IMR-90 (cell line): Measurements from ENCODE around the gene ZXDC. TPM values are rescaled to one million over a fixed set of nuclear protein-coding genes. Genes with fewer than 3 reads are reported as not detected.

Experiments
- ATAC-seq: fragments of 200-7000 bp; cut with Tn5 transposase; 2 replicates; pipeline ENCODE4 v1.9.1; 2020; ENCODE audit warnings: low read depth, mild to moderate bottlenecking, moderate library complexity
- BruUV-seq: library from RNA; stranded (reverse); fragments of 400-500 nt; replicated peaks from 2 replicates; lab custom pipeline; 2021; lab: Mats Ljungman, UMichigan
- CTCF ChIA-PET: fragments of 300-600 bp; formaldehyde crosslinking; extraction: SDS; loops from one replicate; lab custom pipeline; 2021; ENCODE audit warnings: antibody characterized with exemption; lab: Yijun Ruan, JAX
- POLR2A ChIA-PET: fragments of 300-600 bp; sonication (Branson Sonifier 250); formaldehyde crosslinking; loops from one replicate; lab custom pipeline; 2022; ENCODE audit warnings: antibody characterized with exemption; ENCODE audit not compliant: unreplicated experiment; lab: Charles Lee
- DNase-seq: peaks from one replicate; pipeline ENCODE4 v3.0.0; 2013
- H2AFZ ChIP-seq: replicated peaks from 2 replicates; pipeline ENCODE3; 2013; ENCODE audit warnings: low read length, mild to moderate bottlenecking; ENCODE audit not compliant: poor library complexity
- H2AK5ac ChIP-seq: 2 replicates; pipeline ENCODE4 v1.6.1; 2013; ENCODE audit warnings: low read depth, low read length, inconsistent platforms
- H2AK9ac ChIP-seq: replicated peaks from 2 replicates; pipeline ENCODE3; 2013; ENCODE audit warnings: mild to moderate bottlenecking, low read depth, low read length, moderate library complexity; ENCODE audit not compliant: poor library complexity
- H2BK120ac ChIP-seq: 2 replicates; pipeline ENCODE4 v1.6.1; 2013; ENCODE audit warnings: low read depth, low read length, inconsistent platforms
- H2BK15ac ChIP-seq: 3 replicates; pipeline ENCODE4 v1.6.1; 2013; ENCODE audit warnings: low read depth, low read length, inconsistent platforms
- H2BK20ac ChIP-seq: 2 replicates; pipeline ENCODE4 v1.6.1; 2013; ENCODE audit warnings: low read depth, mild to moderate bottlenecking, inconsistent platforms, low read length, moderate library complexity
- H2BK5ac ChIP-seq: 2 replicates; pipeline ENCODE4 v1.6.1; 2013; ENCODE audit warnings: mild to moderate bottlenecking, low read depth, low read length, inconsistent platforms; ENCODE audit not compliant: poor library complexity, severe bottlenecking
- H3K14ac ChIP-seq: replicated peaks from 2 replicates; pipeline ENCODE4 v1.6.1; 2013; ENCODE audit warnings: low read depth, low read length, inconsistent platforms
- H3K18ac ChIP-seq: 2 replicates; pipeline ENCODE4 v1.6.1; 2013; ENCODE audit warnings: low read depth, low read length, control low read depth
- H3K23ac ChIP-seq: 2 replicates; pipeline ENCODE4 v1.6.1; 2013; ENCODE audit warnings: low read depth, low read length, inconsistent platforms
- H3K27ac ChIP-seq: 2 replicates; pipeline ENCODE4 v1.5.1; 2013; ENCODE audit warnings: mild to moderate bottlenecking, control low read depth, low read length; ENCODE audit not compliant: insufficient read depth
- H3K27me3 ChIP-seq: 2 replicates; pipeline ENCODE4 v1.6.1; 2013; ENCODE audit warnings: low read length; ENCODE audit not compliant: control insufficient read depth, insufficient read depth
- H3K36me3 ChIP-seq: 2 replicates; pipeline ENCODE4 v1.6.1; 2013; ENCODE audit warnings: low read length, mixed read lengths; ENCODE audit not compliant: control insufficient read depth, insufficient read depth
- H3K4ac ChIP-seq: 2 replicates; pipeline ENCODE4 v1.6.1; 2013; ENCODE audit warnings: low read depth, low read length, inconsistent platforms
- H3K4me1 ChIP-seq: 2 replicates; pipeline ENCODE4 v1.6.1; 2013; ENCODE audit warnings: low read length, mixed read lengths; ENCODE audit not compliant: control insufficient read depth, insufficient read depth
- H3K4me2 ChIP-seq: 2 replicates; pipeline ENCODE4 v1.6.1; 2013; ENCODE audit warnings: low read depth, mild to moderate bottlenecking, control low read depth, low read length, moderate library complexity
- H3K4me3 ChIP-seq: 2 replicates; pipeline ENCODE4 v1.5.1; 2013; ENCODE audit warnings: low read depth, mild to moderate bottlenecking, control low read depth, low read length, moderate library complexity; ENCODE audit not compliant: insufficient read depth
- H3K56ac ChIP-seq: 2 replicates; pipeline ENCODE4 v1.6.1; 2013; ENCODE audit warnings: low read length, inconsistent platforms; ENCODE audit not compliant: insufficient read depth; ENCODE audit errors: extremely low read depth
- H3K79me1 ChIP-seq, 2 experiments: 2 replicates each; pipeline ENCODE4 v1.6.1; 2013; ENCODE audit warnings: low read length in 2 of 2, inconsistent platforms in 1 of 2, low read depth in 1 of 2
- H3K9ac ChIP-seq: 2 replicates; pipeline ENCODE4 v1.6.1; 2013; ENCODE audit warnings: low read depth, low read length, control low read depth
- H3K9me1 ChIP-seq: 2 replicates; pipeline ENCODE4 v1.6.1; 2013; ENCODE audit warnings: low read length, inconsistent platforms; ENCODE audit not compliant: insufficient read depth
- H3K9me3 ChIP-seq: 2 replicates; pipeline ENCODE4 v1.6.1; 2013; ENCODE audit warnings: low read length; ENCODE audit not compliant: control insufficient read depth, insufficient read depth
- H4K20me1 ChIP-seq: 2 replicates; pipeline ENCODE4 v1.6.1; 2013; ENCODE audit warnings: low read length, inconsistent platforms; ENCODE audit not compliant: insufficient read depth
- H4K5ac ChIP-seq: 2 replicates; pipeline ENCODE4 v1.6.1; 2013; ENCODE audit warnings: mild to moderate bottlenecking, low read depth, low read length, control low read depth
- H4K8ac ChIP-seq, 2 experiments: 2 replicates each; pipeline ENCODE4 v1.6.1; 2013; ENCODE audit warnings: low read depth in 2 of 2, low read length in 2 of 2, control low read depth in 1 of 2, inconsistent platforms in 1 of 2
- H4K91ac ChIP-seq: 2 replicates; pipeline ENCODE4 v1.6.1; 2013; ENCODE audit warnings: low read depth, low read length, inconsistent platforms; ENCODE audit not compliant: insufficient read depth
- BHLHE40 ChIP-seq: fragments of 150-350 bp; IDR thresholded peaks from 2 replicates; pipeline ENCODE4 v1.6.1; 2016; ENCODE audit warnings: mild to moderate bottlenecking, low read depth, low read length
- CTCF ChIP-seq: conservative IDR thresholded peaks from 2 replicates; pipeline ENCODE4 v1.5.1; 2012; ENCODE audit warnings: mild to moderate bottlenecking, low read depth, low read length, improper control_type of control experiment
- ELK1 ChIP-seq: fragments of 150-350 bp; IDR thresholded peaks from 2 replicates; pipeline ENCODE4 v1.6.1; 2016; ENCODE audit warnings: low read depth, mild to moderate bottlenecking, low read length, moderate library complexity, borderline replicate concordance
- MAFK ChIP-seq: IDR thresholded peaks from 2 replicates; pipeline ENCODE4 v1.6.1; 2012; ENCODE audit warnings: low read depth, low read length, improper control_type of control experiment
- MXI1 ChIP-seq: IDR thresholded peaks from 2 replicates; pipeline ENCODE4 v1.6.1; 2012; ENCODE audit warnings: low read depth, mild to moderate bottlenecking, low read length, moderate library complexity, borderline replicate concordance
- NFE2L2 ChIP-seq: fragments of 150-350 bp; IDR thresholded peaks from 2 replicates; pipeline ENCODE4 v1.6.1; 2016; ENCODE audit warnings: low read depth, mild to moderate bottlenecking, low read length
- RFX5 ChIP-seq: IDR thresholded peaks from 2 replicates; pipeline ENCODE4 v1.8.0; 2012; ENCODE audit warnings: low read depth, mild to moderate bottlenecking, low read length, moderate library complexity
- WGBS, 2 experiments: methylation state at CpG; one replicate each; pipeline versions ENCODE4 v1.1.5 to v1.1.7; 2013; ENCODE audit warnings: missing lambda C conversion rate in 2 of 2; ENCODE audit not compliant: insufficient read length in 1 of 2; ENCODE audit errors: extremely low coverage in 2 of 2; 5-methylcytosine and 5-hydroxymethylcytosine counted together
- dilution Hi-C: fragments of 300-500 bp; cut with HindIII; formaldehyde crosslinking; loops from one replicate; pipeline ENCODE4 v1.14.3; 2018; ENCODE audit warnings: low sequenced_read_pairs; ENCODE audit not compliant: unreplicated experiment
- in situ Hi-C: fragments of 300-500 bp; cut with MboI; formaldehyde crosslinking; loops from 3 replicates; pipeline ENCODE4 v1.14.3; 2019; ENCODE audit warnings: low sequenced_read_pairs, inconsistent platforms, mixed read lengths
- intact Hi-C: fragments of 100-400 bp; cut with micrococcal nuclease; formaldehyde crosslinking; loops from 2 replicates; pipeline ENCODE4 v1.10.0; 2022
- polyA plus RNA-seq, 3 experiments: library from polyadenylated mRNA; depleted of rRNA; stranded (reverse); fragments of >200 nt; gene quantifications; 2 replicates each; pipeline ENCODE4 v1.2.3, GENCODE V29; 2012; ENCODE audit warnings: low replicate concordance in 1 of 3
- total RNA-seq: library from RNA; depleted of rRNA; stranded (reverse); fragments of >200 nt; gene quantifications from 2 replicates; pipeline ENCODE4 v1.2.3, GENCODE V29; 2012

The ZXDC gene
- total and polyA plus RNA-seq, 2 of the 4 experiments (the other 2 are of a cell fraction): 11.5 to 14.3 TPM

- Histone ChIP-seq H2AFZ (no peak overlapping the region), H3K27me3 (no peaks in the 10 kb centered on the region), H4K91ac (no peak overlapping the region), H3K18ac (no peak overlapping the region), H2AK9ac (no peak overlapping the region), H3K9me1 (0 out of 2 replicates have a peak, but pooled peaks cover 3% of the 10 kb centered on the region), H2AK5ac (no peak overlapping the region), H3K79me1 (peaks cover 8 to 23% of the 10 kb centered on the region in 2 experiments), H3K4ac (no peak overlapping the region), H4K5ac (no peak overlapping the region), H2BK15ac (no peak overlapping the region), H3K9me3 (no peaks in the 10 kb centered on the region), H3K23ac (no peak overlapping the region), H2BK20ac (no peak overlapping the region), H4K8ac (no peak overlapping the region), H3K4me2 (no peak overlapping the region), H3K36me3 (peaks cover 32% of the 10 kb centered on the region), H2BK120ac (no peak overlapping the region), H3K4me3 (no peak overlapping the region), H3K14ac (no peak overlapping the region), H3K4me1 (no peaks in the 10 kb centered on the region), H3K9ac (no peak overlapping the region), H2BK5ac (no peak overlapping the region), H3K56ac (no peak overlapping the region), H3K27ac (no peak overlapping the region), H4K20me1 (peaks cover 14% of the 10 kb centered on the region)
- WGBS, 2 experiments: 92% methylated on average over 4 of the region's 6 CpGs; no CpG with 5 or more reads in 1 of the 2 experiments
- ATAC-seq: no peak
- no TSS peak for BruUV-seq
- dilution Hi-C loops: no loop called here
- no peak for DNase-seq
- POLR2A ChIA-PET: no interaction called here
- in situ Hi-C loops: no loop called here
- intact Hi-C loops: no loop called here
- TF ChIP-seq CTCF (no peak), BHLHE40 (no peak), ELK1 (no peak), RFX5 (no peak), NFE2L2 (no peak), MAFK (no peak), MXI1 (no peak)
- CTCF ChIA-PET: no interaction called here
These were observed 21.1 kb downstream of the ZXDC start for GRCh38 chr3:126454437-126455198.
